ENCODE data around the gene RAB44.
"Not testable (repeated sequence)": the region's sequence is repeated elsewhere in the genome, so short reads cannot be mapped to it uniquely, and the experiment has no call there.

RAB44 gene, protein sequence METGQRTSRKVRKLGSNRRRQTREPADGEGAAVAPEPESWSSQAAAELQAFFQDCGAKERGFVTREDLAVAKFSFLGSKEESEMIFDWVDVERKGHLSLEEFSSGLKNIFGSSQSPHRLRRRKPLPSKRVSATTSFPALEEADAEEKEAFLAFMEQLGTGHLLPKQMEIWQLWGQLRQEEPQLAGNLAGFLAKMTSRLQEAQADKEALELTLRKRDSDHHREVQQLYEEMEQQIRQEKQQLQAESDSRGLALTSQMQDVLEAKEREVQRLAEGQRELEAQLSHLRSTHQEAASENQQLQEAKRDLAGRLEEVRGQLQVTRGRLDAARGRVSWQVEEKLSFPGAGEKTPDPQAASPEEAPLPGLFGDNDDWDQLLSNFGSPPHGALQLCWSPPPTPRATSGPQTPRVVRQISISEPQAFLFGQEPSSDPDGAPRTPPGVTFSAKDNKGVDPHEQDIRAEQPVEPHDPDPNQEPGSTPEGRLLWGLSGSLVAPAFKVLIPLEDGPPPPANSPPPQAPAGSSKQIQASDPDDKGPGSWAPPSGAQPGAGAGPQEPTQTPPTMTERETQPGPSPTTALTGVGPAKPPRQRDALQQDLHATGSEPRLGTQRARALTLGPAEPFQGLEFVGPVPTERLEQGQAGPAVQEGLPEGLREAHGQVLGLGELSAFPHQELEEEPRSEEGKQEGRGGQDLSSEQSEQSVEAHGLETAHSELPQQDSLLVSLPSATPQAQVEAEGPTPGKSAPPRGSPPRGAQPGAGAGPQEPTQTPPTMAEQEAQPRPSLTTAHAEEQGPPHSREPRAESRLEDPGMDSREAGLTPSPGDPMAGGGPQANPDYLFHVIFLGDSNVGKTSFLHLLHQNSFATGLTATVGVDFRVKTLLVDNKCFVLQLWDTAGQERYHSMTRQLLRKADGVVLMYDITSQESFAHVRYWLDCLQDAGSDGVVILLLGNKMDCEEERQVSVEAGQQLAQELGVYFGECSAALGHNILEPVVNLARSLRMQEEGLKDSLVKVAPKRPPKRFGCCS

DNA sequence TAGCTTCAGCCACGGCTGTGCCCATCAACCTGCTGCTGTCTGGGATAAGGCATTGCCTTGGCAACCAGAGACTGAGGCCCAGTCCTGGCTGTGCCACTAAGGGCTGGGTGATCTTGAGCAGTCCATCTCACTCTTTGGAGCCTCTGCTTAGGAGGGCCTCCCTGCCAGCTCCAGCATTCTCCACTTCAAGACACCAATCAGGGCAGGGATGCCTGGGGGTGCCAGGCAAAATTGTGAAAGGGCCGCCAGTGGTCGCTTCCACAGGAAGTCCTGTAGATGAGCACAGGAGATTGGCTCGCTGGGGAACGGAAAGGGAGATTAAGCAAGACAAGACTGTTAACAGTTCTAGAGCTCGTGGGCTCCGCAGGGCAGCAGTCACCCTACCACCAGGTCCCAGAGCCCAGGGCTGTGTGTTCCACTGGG, at the start of gene RAB44:
Gene RAB44 (plus strand): TSS at position 346 of the 423 bp plus-strand sequence. CDS start 6,410 bp downstream, outside the sequence.
- no peaks in the 10 kb centered on the region for H3K9me3 Mint-ChIP-seq
- peak within 1 kb of the TSS; percentile 60 for H3K27ac Mint-ChIP-seq
- H3K4me3 Mint-ChIP-seq: no peak within 1 kb of the TSS
- H3K4me1 Mint-ChIP-seq (ENCODE audit: low read depth): peaks cover 36% of the 10 kb centered on the region
- no peaks in the 10 kb centered on the region for H3K36me3 Mint-ChIP-seq (ENCODE audit: low read depth)
- H3K27me3 Mint-ChIP-seq (ENCODE audit: low read depth): no peaks in the 10 kb centered on the region

DNA sequence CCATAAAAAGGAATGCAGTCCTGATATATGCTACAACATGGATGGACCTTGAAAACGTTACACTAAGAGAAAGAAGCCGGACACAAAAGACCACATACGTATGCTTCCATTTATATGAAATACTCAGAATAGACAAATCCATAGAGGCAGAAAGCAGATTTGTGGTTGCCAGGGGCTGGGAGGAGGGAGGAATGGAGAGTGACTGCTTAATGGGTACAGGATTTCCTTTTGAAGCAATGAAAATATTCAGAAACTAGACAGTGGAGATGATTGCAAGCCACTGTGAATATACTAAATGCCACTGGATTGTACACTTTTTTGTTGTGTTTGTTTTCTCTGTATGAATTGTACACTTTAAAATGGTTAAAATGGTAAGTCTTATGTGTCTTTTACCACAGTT, 48.5 kb upstream of the RAB44 start:
- H3K4me1 Mint-ChIP-seq (ENCODE audit: low read depth): no peaks in the 10 kb centered on the region
- H3K9me3 Mint-ChIP-seq: no peaks in the 10 kb centered on the region
- peaks cover 44% of the 10 kb centered on the region for H3K27me3 Mint-ChIP-seq (ENCODE audit: low read depth)
- no peaks in the 10 kb centered on the region for H3K36me3 Mint-ChIP-seq (ENCODE audit: low read depth)
- H3K27ac Mint-ChIP-seq: no peak overlapping the region
- no peak overlapping the region for H3K4me3 Mint-ChIP-seq

DNA sequence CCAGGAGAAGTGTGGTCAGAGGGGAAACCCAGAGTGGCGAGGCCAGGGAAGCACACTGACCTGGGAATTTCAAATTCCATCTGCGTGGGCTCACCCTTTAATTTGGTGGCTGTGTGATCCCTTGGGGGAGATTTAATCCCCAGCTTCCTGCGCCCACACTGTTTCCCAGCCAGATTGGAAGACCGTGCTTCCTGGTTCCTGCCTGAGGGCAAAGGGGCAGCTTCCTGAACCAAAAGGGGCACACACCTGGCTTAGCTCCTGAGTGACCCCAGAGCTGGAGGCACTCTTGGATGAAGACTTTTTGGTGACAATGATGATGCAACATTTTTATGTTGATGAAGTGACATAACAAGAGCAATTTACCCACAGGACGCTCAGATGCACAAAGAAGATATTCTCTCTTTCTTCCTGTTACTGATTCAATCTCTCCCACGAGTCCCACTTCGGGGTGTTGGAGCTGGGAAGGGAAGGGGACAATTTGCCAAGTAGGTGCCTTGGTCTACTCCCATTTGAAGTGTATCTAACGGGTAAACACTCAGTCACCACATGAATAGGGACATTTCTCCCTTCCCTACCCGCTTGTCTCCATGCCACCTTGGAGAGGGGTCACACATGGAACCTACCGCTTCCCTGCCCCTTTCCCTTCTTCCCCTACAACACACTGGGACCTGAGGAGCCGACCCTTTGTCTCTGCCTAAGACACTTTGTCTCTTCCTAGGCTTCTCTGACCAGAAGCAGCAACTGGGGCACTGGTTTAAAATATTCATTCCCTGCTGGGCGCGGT, 47.7 kb upstream of the RAB44 start:
- H3K36me3 Mint-ChIP-seq (ENCODE audit: low read depth): no peaks in the 10 kb centered on the region
- H3K27me3 Mint-ChIP-seq (ENCODE audit: low read depth): peaks cover 49% of the 10 kb centered on the region
- H3K4me3 Mint-ChIP-seq: no peak overlapping the region
- H3K4me1 Mint-ChIP-seq (ENCODE audit: low read depth): no peaks in the 10 kb centered on the region
- H3K9me3 Mint-ChIP-seq: no peaks in the 10 kb centered on the region
- H3K27ac Mint-ChIP-seq: no peak overlapping the region

DNA sequence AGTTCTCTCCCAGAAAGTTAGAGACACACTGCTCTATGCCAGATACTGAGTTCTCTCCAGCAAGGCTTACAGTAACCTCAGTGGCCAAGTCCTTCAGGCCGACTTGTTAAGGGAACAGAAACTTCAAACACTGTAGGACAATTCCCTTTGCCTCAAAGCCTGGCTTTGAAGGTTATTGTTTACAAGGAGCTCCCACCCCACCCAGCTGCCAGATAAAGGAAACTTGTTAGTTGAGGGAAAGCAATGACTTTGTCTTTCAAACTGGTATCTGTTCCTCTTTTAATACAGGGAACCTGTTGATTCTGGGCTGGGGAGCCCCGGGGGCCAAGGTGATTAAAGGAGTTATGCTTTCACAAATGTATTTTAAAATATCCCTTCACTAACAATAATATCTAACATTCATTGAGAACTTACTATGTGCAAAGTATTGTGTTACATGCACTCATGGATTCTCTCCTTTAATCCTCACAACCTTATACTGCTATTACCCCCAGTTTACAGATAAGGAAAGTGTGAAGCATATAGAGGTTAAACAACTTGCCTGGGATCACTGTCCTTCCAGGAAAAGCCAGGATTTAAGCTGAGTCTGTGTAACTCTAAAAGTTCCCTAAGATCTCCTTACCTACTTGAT, 46.7 kb upstream of the RAB44 start:
- Mint-ChIP-seq H3K9me3 (no peaks in the 10 kb centered on the region), H3K27ac (no peak overlapping the region), H3K4me3 (no peak overlapping the region), H3K4me1 (ENCODE audit: low read depth) (peaks cover 4% of the 10 kb centered on the region), H3K36me3 (ENCODE audit: low read depth) (no peaks in the 10 kb centered on the region), H3K27me3 (ENCODE audit: low read depth) (peaks cover 60% of the 10 kb centered on the region)

DNA sequence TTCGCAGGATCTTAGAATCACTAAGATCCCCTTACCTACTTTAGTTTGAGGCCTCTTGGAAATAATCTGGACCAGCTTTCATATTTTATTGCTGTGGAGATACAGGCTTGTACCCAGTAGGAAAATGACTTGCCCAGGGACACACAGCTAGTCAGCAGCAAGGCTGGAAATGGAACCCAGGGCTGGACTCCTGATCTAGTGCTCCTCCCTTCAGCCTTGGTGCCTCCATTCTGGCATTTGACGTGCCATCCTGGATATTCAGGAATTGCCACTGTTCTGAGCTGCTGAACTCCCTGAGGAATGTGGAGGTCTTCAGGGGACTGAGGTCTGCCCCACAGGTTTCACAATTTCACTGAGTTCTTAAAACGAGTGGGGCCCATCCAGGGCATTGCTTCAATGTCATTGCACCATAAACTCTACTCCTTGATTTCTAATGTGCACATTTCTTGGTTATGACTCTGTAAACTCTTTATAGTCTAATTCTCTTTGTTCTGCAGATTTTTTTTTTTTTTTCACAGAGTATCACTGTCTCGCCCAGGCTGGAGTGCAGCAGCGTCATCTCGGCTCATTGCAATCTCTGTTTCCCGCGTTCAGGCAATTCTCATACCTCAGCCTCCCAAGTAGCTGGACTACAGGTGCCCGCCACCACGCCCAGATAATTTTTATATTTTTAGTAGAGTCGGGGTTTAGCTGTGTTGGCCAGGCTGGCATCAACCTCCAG, 45.8 kb upstream of the RAB44 start:
- Mint-ChIP-seq H3K4me1 (ENCODE audit: low read depth) (peaks cover 5% of the 10 kb centered on the region), H3K27ac (no peak overlapping the region), H3K27me3 (ENCODE audit: low read depth) (peaks cover 66% of the 10 kb centered on the region), H3K36me3 (ENCODE audit: low read depth) (no peaks in the 10 kb centered on the region), H3K9me3 (no peaks in the 10 kb centered on the region), H3K4me3 (no peak overlapping the region)

DNA sequence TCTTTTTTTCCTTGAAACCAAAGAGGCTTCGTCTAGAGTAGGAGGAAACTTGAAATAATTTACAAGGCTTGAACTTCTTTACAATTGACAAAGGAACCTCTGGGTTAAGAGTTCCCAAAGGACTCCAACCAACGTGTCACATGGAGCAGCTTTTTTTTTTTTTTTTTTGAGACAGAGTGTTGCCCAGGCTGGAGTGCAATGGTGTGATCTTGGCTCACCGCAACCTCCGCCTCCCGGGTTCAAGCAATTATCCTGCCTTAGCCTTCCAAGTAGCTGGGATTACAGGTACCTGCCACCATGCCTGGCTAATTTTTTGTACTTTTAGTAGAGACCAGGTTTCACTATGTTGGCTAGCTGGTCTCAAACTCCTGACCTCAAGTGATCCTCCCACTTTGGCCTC, 43.2 kb upstream of the RAB44 start:
- H3K36me3 Mint-ChIP-seq (ENCODE audit: low read depth); H3K9me3 Mint-ChIP-seq; H3K4me3 Mint-ChIP-seq; H3K4me1 Mint-ChIP-seq (ENCODE audit: low read depth); H3K27ac Mint-ChIP-seq: not testable (repeated sequence)
- peaks cover 78% of the 10 kb centered on the region for H3K27me3 Mint-ChIP-seq (ENCODE audit: low read depth)

DNA sequence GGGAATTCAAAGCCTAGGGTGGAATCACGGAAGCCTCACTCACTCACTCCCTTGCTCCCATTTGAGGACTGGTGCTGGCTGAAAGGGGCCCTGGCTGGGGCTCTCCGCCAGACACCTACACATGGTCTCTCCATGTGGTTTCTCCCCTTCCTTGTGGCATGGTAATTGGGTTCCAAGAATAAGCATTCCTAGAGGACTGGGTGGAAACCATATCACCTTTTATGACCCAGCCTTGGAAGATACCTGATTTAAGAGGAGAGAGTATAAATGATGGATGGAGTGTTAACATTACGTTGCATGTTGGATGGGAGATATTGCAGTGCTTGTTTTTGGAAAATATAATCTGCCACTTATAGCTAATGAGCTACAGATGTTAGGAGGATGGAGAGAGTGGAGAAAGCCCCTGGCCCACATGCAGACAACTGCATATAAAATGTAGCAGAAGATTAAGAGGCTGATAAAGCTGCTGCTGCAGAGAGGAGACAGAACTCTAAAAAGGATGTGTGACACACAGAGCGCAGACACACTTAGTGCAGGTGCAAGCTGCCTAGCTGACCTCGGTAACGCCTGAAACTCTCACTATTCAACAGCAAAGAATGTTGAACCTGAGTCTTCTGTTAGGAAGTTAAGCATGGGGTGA, 42.4 kb upstream of the RAB44 start:
- Mint-ChIP-seq H3K4me1 (ENCODE audit: low read depth) (peaks cover 5% of the 10 kb centered on the region), H3K27me3 (ENCODE audit: low read depth) (peaks cover 78% of the 10 kb centered on the region), H3K4me3 (no peak overlapping the region)

DNA sequence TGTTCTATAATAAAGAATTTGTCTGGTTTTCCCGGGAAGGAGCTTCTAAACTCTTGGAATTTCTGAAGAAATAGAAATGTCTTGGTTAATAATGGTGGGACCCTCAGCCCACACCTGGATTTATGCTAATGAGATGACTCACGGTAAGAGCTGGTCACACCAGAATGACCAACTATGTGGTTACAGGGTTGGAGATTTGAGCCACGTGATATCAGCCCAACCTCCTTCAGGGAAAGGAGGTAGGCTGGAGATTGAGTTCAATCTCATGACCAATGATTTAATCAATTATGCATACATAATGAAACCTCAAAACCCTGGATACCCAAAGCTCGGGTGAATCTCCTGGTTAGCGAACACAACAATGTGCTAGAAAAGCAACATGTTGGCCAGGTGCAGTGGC, 41.2 kb upstream of the RAB44 start:
- Mint-ChIP-seq H3K4me3 (no peak overlapping the region), H3K27ac (no peak overlapping the region), H3K27me3 (ENCODE audit: low read depth) (peaks cover 72% of the 10 kb centered on the region), H3K9me3 (no peaks in the 10 kb centered on the region), H3K4me1 (ENCODE audit: low read depth) (peaks cover 5% of the 10 kb centered on the region), H3K36me3 (ENCODE audit: low read depth) (no peaks in the 10 kb centered on the region)

More for the DNA sequence above, 42.4 kb upstream of the RAB44 start:
- no peak overlapping the region for H3K27ac Mint-ChIP-seq
- H3K36me3 Mint-ChIP-seq (ENCODE audit: low read depth): no peaks in the 10 kb centered on the region
- no peaks in the 10 kb centered on the region for H3K9me3 Mint-ChIP-seq

DNA sequence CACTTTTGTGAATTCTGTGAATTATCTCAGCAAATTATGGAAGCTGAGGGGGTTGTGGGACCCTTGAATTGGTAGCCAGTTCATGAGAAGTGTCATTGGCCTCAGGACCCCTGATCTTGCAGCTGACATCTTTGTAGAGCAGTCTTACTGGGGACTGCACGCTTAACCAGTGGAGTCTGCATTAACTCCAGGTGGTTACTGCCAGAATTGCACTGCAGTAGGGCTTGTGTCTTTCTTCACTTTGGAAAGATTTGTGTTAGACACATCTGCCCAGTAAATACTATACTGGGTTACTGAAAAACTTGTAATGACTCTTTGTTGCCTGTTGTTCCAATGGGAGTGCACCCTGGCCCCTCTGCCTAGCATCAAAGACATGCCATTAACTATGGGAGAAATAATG, 40.4 kb upstream of the RAB44 start:
- no peaks in the 10 kb centered on the region for H3K9me3 Mint-ChIP-seq
- H3K36me3 Mint-ChIP-seq (ENCODE audit: low read depth): no peaks in the 10 kb centered on the region
- peaks cover 66% of the 10 kb centered on the region for H3K27me3 Mint-ChIP-seq (ENCODE audit: low read depth)
- H3K27ac Mint-ChIP-seq: no peak overlapping the region
- peaks cover 8% of the 10 kb centered on the region for H3K4me1 Mint-ChIP-seq (ENCODE audit: low read depth)
- no peak overlapping the region for H3K4me3 Mint-ChIP-seq

DNA sequence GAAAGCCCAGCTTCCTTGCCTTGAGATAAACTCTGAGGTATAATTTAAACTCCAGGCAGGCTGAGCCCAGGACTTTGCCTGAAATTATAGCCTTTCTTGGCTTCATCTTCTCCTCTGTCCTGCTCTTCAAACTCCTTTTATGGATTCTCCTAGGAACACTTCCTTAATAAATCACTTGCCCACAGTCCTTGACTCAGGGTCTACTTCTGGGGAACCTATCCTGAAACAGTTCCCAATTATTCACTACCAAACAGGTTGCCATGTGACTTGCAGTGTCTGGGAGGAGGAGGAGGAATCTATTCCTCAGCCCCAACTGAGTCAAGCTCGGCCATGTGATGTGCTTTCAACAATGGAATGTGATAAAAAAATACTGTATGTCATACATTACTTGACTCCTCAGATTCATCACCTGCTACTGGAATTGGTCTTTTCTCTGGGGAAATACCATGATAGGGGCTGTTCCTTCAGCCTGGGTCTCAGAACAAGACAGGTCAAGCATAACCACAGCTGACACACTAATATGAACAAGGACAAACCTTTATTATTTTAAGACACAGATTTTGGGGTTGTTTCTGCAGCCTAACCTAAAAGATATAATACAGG, 39.6 kb upstream of the RAB44 start:
- H3K9me3 Mint-ChIP-seq: no peaks in the 10 kb centered on the region
- H3K27me3 Mint-ChIP-seq (ENCODE audit: low read depth): peaks cover 64% of the 10 kb centered on the region
- no peaks in the 10 kb centered on the region for H3K36me3 Mint-ChIP-seq (ENCODE audit: low read depth)
- no peak overlapping the region for H3K4me3 Mint-ChIP-seq
- peaks cover 16% of the 10 kb centered on the region for H3K4me1 Mint-ChIP-seq (ENCODE audit: low read depth)
- no peak overlapping the region for H3K27ac Mint-ChIP-seq

DNA sequence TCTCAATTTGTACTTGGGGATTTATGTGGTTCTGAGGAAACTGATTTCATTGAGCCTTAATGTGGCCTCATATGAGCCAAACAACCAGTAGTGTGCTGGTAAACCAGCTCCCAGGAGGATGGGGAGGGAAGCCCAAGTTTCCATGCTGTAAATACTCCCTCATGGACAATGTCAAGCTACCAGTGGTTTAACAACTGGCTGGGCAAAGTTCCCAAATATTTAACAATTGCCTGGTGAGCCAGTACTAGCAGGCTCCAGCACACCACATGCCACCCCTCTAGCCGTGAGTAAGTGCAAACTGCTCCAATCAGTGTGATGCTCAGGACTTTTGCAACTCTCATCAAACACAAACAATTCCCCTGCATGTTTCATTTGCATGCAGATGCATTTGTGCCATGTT, 38.4 kb upstream of the RAB44 start:
- H3K36me3 Mint-ChIP-seq (ENCODE audit: low read depth): no peaks in the 10 kb centered on the region
- H3K9me3 Mint-ChIP-seq: no peaks in the 10 kb centered on the region
- H3K4me3 Mint-ChIP-seq: no peak overlapping the region
- peaks cover 58% of the 10 kb centered on the region for H3K27me3 Mint-ChIP-seq (ENCODE audit: low read depth)
- peaks cover 24% of the 10 kb centered on the region for H3K4me1 Mint-ChIP-seq (ENCODE audit: low read depth)
- no peak overlapping the region for H3K27ac Mint-ChIP-seq

DNA sequence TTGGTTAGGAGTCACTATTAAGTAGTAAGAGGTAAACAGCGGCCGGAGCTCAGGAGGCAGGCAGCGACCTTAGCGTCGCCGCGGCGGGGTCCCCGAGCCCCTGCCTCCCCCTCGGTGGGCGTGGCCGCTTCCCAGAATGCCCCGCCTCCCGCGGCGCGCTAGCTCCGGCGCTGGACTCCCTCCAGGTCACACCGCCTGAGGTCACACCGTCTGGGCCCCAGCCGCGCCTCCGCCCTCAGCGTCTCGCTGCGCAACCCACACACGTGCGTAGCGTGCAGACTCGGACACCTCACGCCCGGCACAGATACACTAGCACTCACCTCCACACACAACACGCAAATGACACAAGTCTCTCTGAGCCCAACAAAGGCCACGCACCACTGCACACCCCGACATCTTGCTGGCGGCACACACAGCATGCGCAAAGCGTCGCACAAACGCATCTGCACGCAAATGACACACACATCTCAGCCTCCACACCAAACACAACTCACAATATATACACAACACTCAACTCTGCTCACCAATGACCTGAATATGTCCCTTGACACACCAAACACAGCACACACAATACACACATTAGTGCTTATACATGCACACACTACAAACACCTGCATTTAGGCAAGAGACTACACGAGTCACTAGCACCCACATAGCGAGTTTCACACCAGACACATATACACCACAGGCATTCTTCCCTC, 36.7 kb upstream of the RAB44 start:
- Mint-ChIP-seq H3K27me3 (ENCODE audit: low read depth) (peaks cover 44% of the 10 kb centered on the region), H3K27ac (no peak overlapping the region), H3K36me3 (ENCODE audit: low read depth) (no peaks in the 10 kb centered on the region), H3K9me3 (no peaks in the 10 kb centered on the region), H3K4me1 (ENCODE audit: low read depth) (peaks cover 22% of the 10 kb centered on the region), H3K4me3 (no peak overlapping the region)
